ENCODE results near the gene PAX3.

DNA sequence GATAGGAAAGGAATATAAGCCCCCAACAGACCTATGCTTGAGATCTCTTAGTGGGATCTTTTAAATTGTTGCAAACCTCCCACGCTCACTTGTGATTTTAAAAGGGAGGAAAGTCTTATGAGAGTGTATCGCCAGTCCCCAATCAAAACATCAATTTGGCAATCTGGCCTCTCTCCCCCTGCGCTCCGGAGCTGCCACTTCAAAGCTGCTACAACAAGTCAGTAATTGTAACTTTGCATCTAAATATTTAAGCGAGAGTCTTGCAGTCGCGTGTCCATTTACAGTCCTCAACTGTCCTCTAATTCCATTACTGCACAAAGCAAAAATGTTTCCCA is 8.4 kb downstream of the PAX3 start:
- no peak for TF ChIP-seq POLR2A (IDR thresholded peaks at IDR 0.05)
- TF ChIP-seq, protein P1, sequence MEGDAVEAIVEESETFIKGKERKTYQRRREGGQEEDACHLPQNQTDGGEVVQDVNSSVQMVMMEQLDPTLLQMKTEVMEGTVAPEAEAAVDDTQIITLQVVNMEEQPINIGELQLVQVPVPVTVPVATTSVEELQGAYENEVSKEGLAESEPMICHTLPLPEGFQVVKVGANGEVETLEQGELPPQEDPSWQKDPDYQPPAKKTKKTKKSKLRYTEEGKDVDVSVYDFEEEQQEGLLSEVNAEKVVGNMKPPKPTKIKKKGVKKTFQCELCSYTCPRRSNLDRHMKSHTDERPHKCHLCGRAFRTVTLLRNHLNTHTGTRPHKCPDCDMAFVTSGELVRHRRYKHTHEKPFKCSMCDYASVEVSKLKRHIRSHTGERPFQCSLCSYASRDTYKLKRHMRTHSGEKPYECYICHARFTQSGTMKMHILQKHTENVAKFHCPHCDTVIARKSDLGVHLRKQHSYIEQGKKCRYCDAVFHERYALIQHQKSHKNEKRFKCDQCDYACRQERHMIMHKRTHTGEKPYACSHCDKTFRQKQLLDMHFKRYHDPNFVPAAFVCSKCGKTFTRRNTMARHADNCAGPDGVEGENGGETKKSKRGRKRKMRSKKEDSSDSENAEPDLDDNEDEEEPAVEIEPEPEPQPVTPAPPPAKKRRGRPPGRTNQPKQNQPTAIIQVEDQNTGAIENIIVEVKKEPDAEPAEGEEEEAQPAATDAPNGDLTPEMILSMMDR (IDR thresholded peaks at IDR 0.05 in 4 of 5, conservative IDR thresholded peaks at IDR 0.05 in 1 of 5), result no peak
